GM21515 (cell line): ENCODE results near the gene ACTR3.
A peak's percentile ranks its signal among the peaks of the same experiment; 100 is the strongest.

Experiments used
- ATAC-seq: cut with Tn5 transposase; IDR thresholded peaks from one replicate; pipeline ENCODE4 v1.9.1; 2021; ENCODE audit not compliant: unreplicated experiment

Gene ACTR3

GRCh38 chr2:113965228-113965627 is 75.3 kb downstream of the ACTR3 start:
- no peak for ATAC-seq

- peak; percentile 75 for ATAC-seq
Observed at GRCh38 chr2:113965644-113966043, 75.8 kb downstream of the ACTR3 start.

GRCh38 chr2:113966171-113966570 is 76.3 kb downstream of the ACTR3 start:
- no peak for ATAC-seq

- ATAC-seq: no peak
Observed at GRCh38 chr2:113966832-113967231, 76.9 kb downstream of the ACTR3 start.

- ATAC-seq: no peak
Observed at GRCh38 chr2:113967272-113967671, 77.4 kb downstream of the ACTR3 start.

- ATAC-seq: no peak
Observed at GRCh38 chr2:113972766-113973165, 82.9 kb downstream of the ACTR3 start.

GRCh38 chr2:113973810-113974209 is 83.9 kb downstream of the ACTR3 start:
- ATAC-seq: no peak

- no peak for ATAC-seq
Observed at GRCh38 chr2:113974727-113975126, 84.8 kb downstream of the ACTR3 start.

- no peak for ATAC-seq
Observed at GRCh38 chr2:113976277-113976928, 86.5 kb downstream of the ACTR3 start.

GRCh38 chr2:113977060-113977659 is 87.3 kb downstream of the ACTR3 start:
- ATAC-seq: no peak

GRCh38 chr2:113977660-113978523 is 88.0 kb downstream of the ACTR3 start:
- no peak for ATAC-seq

GRCh38 chr2:113978524-113979190 is 88.8 kb downstream of the ACTR3 start:
- no peak for ATAC-seq

- ATAC-seq: no peak
Observed at GRCh38 chr2:113979191-113980128, 89.6 kb downstream of the ACTR3 start.

- ATAC-seq: no peak
Observed at GRCh38 chr2:113980946-113981345, 91.1 kb downstream of the ACTR3 start.

GRCh38 chr2:113981404-113982134 is 91.7 kb downstream of the ACTR3 start:
- no peak for ATAC-seq

- no peak for ATAC-seq
Observed at GRCh38 chr2:113985554-113986397, 95.9 kb downstream of the ACTR3 start.

GRCh38 chr2:113986762-113987290 is 96.9 kb downstream of the ACTR3 start:
- ATAC-seq: no peak

- ATAC-seq: no peak
Observed at GRCh38 chr2:113992090-113992489, 102.2 kb downstream of the ACTR3 start.
